ENCODE data around the gene CAP1. TPM values are rescaled to one million over a fixed set of nuclear protein-coding genes. Genes with fewer than 3 reads are reported as not detected.

CAP1 gene
- polyA plus RNA-seq, 1 donor from 2014 or later: 162 TPM

DNA sequence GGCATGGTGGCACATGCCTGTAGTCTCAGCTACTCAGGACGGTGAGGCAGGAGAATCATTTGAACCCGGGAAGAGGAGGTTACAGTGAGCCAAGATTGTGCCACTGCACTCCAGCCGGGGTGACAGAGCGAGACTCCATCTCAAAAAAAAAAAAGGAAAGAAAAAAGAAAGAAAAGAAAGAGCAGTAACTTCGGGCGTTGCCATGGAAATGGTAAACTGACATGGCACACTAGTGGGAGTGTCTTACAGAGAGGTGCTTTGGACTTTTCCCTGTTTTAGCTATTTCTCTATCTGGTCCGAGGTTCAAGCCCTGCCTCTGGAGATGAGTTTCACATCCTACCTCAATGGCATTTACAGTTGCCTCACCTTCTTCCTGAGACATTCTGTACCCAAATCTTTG lies 79.6 kb downstream of the CAP1 start:
- Histone ChIP-seq H3K27me3 (ENCODE audit: insufficient read depth, low read depth, low read length) (peaks cover 3% of the 10 kb centered on the region), H4K20me1 (ENCODE audit: insufficient read depth) (no peaks in the 10 kb centered on the region), H3K4me2 (ENCODE audit: low read length) (no peak overlapping the region), H2AFZ (ENCODE audit: low read depth, low read length) (no peak overlapping the region), H3K9me2 (ENCODE audit: insufficient read depth, low read length) (no peaks in the 10 kb centered on the region), H3K9me3 (ENCODE audit: low read length) (no peaks in the 10 kb centered on the region), H3K27ac (ENCODE audit: low read length) (no peak overlapping the region), H3K9ac (ENCODE audit: low read length) (no peak overlapping the region), H3K36me3 (ENCODE audit: insufficient read depth, low read length) (no peaks in the 10 kb centered on the region), H3F3A (ENCODE audit: insufficient read depth, low read length, poor library complexity, severe bottlenecking) (no peaks in the 10 kb centered on the region), H3K79me2 (replicated peaks; ENCODE audit: insufficient read depth, low read length) (no peaks in the 10 kb centered on the region), H3K4me3 (ENCODE audit: low read length) (no peak overlapping the region)
- TF ChIP-seq TAF1 (IDR thresholded peaks at IDR 0.05; ENCODE audit: low read depth): no peak
- TF ChIP-seq, protein P1, sequence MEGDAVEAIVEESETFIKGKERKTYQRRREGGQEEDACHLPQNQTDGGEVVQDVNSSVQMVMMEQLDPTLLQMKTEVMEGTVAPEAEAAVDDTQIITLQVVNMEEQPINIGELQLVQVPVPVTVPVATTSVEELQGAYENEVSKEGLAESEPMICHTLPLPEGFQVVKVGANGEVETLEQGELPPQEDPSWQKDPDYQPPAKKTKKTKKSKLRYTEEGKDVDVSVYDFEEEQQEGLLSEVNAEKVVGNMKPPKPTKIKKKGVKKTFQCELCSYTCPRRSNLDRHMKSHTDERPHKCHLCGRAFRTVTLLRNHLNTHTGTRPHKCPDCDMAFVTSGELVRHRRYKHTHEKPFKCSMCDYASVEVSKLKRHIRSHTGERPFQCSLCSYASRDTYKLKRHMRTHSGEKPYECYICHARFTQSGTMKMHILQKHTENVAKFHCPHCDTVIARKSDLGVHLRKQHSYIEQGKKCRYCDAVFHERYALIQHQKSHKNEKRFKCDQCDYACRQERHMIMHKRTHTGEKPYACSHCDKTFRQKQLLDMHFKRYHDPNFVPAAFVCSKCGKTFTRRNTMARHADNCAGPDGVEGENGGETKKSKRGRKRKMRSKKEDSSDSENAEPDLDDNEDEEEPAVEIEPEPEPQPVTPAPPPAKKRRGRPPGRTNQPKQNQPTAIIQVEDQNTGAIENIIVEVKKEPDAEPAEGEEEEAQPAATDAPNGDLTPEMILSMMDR (IDR thresholded peaks at IDR 0.05; ENCODE audit: poor library complexity, severe bottlenecking): no peak
- TF ChIP-seq POLR2AphosphoS5 (IDR thresholded peaks at IDR 0.05): no peak
- no peak for TF ChIP-seq RAD21 (conservative IDR thresholded peaks at IDR 0.05)

Other genes with a start within 250 kb of the CAP1 start
- 72.2 and 90.6 TPM in 2 replicates for gene TRIT1, start 157.2 kb upstream of the CAP1 start, polyA plus RNA-seq
- gene MYCL, start 138.8 kb upstream of the CAP1 start, polyA plus RNA-seq: 35.2 and 36.3 TPM in 2 replicates
- gene MFSD2A, start 85.6 kb upstream of the CAP1 start, polyA plus RNA-seq: 7.0 and 7.8 TPM in 2 replicates
- gene PPT1, start 56.5 kb downstream of the CAP1 start, polyA plus RNA-seq: 58.1 and 64.6 TPM in 2 replicates
- 23.4 and 26.7 TPM in 2 replicates for gene RLF, start 120.7 kb downstream of the CAP1 start, polyA plus RNA-seq
- not detected in 2 replicates for gene TMCO2, start 207.2 kb downstream of the CAP1 start, polyA plus RNA-seq
- gene ZMPSTE24, start 217.5 kb downstream of the CAP1 start, polyA plus RNA-seq: 26.9 and 32.9 TPM in 2 replicates

Measured in neural cell (in vitro differentiated cells).